Nephron (organoid): Measurements from ENCODE around the gene PROS1.
"Not testable (repeated sequence)": the region's sequence is repeated elsewhere in the genome, so short reads cannot be mapped to it uniquely, and the experiment has no call there.

Experiments
- H3K27ac Mint-ChIP-seq, 3 experiments: 2 replicates each; pipeline ENCODE4 v1.8.0; 2020; ENCODE audit warnings: mixed read lengths in 3 of 3, mild to moderate bottlenecking in 2 of 3, moderate library complexity in 1 of 3
- H3K27me3 Mint-ChIP-seq: 2 replicates; pipeline ENCODE4 v1.8.0; 2021; ENCODE audit warnings: low read depth, mild to moderate bottlenecking, moderate library complexity, mixed read lengths
- H3K36me3 Mint-ChIP-seq: 2 replicates; pipeline ENCODE4 v1.8.0; 2020; ENCODE audit warnings: low read depth, mixed read lengths
- H3K4me1 Mint-ChIP-seq: 2 replicates; pipeline ENCODE4 v1.8.0; 2020; ENCODE audit warnings: mixed read lengths
- H3K4me3 Mint-ChIP-seq, 3 experiments: 2 replicates each; pipeline ENCODE4 v1.8.0; 2020; ENCODE audit warnings: mild to moderate bottlenecking in 3 of 3, mixed read lengths in 3 of 3, moderate library complexity in 2 of 3
- H3K9me3 Mint-ChIP-seq: 2 replicates; pipeline ENCODE4 v1.8.0; 2020; ENCODE audit warnings: mixed read lengths
- CTCF ChIP-seq, 3 experiments: fragments of 200-600 bp; sonication (generic); IDR thresholded peaks; one replicate each; pipeline ENCODE4 v1.5.0; 2021; ENCODE audit warnings: antibody characterized with exemption in 3 of 3; ENCODE audit not compliant: unreplicated experiment in 3 of 3

Gene PROS1

GRCh38 chr3:93923006-93923405 lies 50.7 kb downstream of the PROS1 start:
- Mint-ChIP-seq H3K4me3 (no peak overlapping the region), H3K4me1 (no peaks in the 10 kb centered on the region), H3K27ac (no peak overlapping the region), H3K27me3 (no peaks in the 10 kb centered on the region), H3K9me3 (peaks cover 2% of the 10 kb centered on the region), H3K36me3 (peaks cover 24% of the 10 kb centered on the region)
- no peak for TF ChIP-seq CTCF (IDR thresholded peaks at IDR 0.05; ENCODE audit: unreplicated experiment in 3 of 3)

- not testable (repeated sequence) for H3K4me1 Mint-ChIP-seq, H3K27me3 Mint-ChIP-seq, H3K27ac Mint-ChIP-seq, H3K9me3 Mint-ChIP-seq, H3K4me3 Mint-ChIP-seq
- peaks cover 10% of the 10 kb centered on the region for H3K36me3 Mint-ChIP-seq
Measured at GRCh38 chr3:93917546-93918029, 56.1 kb downstream of the PROS1 start.

DNA sequence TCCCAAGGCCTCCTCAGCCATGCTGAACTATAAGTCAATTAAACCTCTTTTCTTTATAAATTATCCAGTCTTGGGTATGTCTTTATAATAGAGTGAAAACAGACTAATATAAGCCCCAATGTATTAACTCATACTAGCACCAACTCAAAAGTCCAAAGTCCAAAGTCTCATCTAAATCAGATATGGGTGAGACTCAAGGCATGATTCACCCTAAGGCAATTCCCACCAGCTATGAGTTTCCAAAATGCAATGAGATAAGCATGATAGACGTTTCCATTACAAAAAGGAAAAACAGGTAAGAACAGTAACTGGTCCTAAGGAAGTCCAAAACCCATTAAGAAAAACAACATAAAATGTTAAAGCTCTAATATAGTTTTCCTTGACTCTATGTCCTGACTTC lies 60.1 kb downstream of the PROS1 start:
- not testable (repeated sequence) for H3K4me1 Mint-ChIP-seq, H3K36me3 Mint-ChIP-seq, H3K4me3 Mint-ChIP-seq, H3K27ac Mint-ChIP-seq, H3K9me3 Mint-ChIP-seq, H3K27me3 Mint-ChIP-seq

- TF ChIP-seq CTCF (IDR thresholded peaks at IDR 0.05; ENCODE audit: unreplicated experiment in 3 of 3) = no peak
- Mint-ChIP-seq H3K36me3 (no peaks in the 10 kb centered on the region), H3K4me1 (no peaks in the 10 kb centered on the region), H3K9me3 (peaks cover 8% of the 10 kb centered on the region), H3K4me3 (no peak overlapping the region), H3K27ac (no peak overlapping the region), H3K27me3 (no peaks in the 10 kb centered on the region)
Measured at GRCh38 chr3:93911206-93911605, 62.5 kb downstream of the PROS1 start.

DNA sequence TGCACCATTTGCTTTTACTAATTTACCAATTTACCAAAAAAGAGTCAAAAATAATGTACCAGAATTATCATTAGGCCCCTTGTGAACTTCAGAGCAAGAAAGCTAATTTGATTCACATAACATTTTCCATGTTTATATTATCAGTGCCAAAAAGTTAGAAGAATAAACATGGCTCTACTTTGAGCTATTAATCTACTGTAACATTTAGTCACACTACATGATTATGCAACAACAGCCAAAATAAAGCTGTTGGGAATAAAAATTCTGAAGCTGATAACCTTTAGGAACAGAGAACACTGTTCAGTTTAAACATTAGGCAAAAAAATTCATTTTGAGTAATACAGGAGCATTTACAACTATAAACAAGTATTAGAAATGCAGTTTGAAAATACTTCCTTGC lies 63.6 kb downstream of the PROS1 start:
- Mint-ChIP-seq H3K4me3 (no peak overlapping the region), H3K9me3 (peaks cover 4% of the 10 kb centered on the region), H3K4me1 (no peaks in the 10 kb centered on the region), H3K36me3 (peaks cover 2% of the 10 kb centered on the region), H3K27me3 (no peaks in the 10 kb centered on the region), H3K27ac (no peak overlapping the region)
- TF ChIP-seq CTCF (IDR thresholded peaks at IDR 0.05; ENCODE audit: unreplicated experiment in 3 of 3) = no peak

DNA sequence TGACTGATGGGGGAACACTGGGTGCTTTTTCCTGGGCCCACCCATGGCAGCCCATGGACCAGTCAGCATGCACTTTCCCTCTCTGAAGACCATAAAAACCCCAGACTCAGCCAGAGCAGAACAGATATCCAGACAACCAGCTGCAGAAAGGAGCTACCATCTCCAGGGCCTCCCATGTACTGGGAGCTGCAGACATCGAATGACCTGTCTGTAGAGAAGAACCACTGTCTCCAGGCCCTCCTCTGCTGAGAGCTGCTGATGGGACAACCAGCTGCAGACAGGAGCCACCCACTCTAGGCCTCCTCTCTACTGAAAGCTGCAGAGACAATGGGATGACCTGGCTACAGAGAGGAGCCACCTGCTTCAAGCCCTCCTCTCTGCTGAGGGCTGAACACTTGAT lies 66.6 kb downstream of the PROS1 start:
- H3K27me3 Mint-ChIP-seq = no peaks in the 10 kb centered on the region
- H3K27ac Mint-ChIP-seq = no peak overlapping the region
- H3K36me3 Mint-ChIP-seq = peaks cover 9% of the 10 kb centered on the region
- no peak for TF ChIP-seq CTCF (IDR thresholded peaks at IDR 0.05; ENCODE audit: unreplicated experiment in 3 of 3)
- H3K4me3 Mint-ChIP-seq = no peak overlapping the region
- H3K9me3 Mint-ChIP-seq = peaks cover 1% of the 10 kb centered on the region
- no peaks in the 10 kb centered on the region for H3K4me1 Mint-ChIP-seq

DNA sequence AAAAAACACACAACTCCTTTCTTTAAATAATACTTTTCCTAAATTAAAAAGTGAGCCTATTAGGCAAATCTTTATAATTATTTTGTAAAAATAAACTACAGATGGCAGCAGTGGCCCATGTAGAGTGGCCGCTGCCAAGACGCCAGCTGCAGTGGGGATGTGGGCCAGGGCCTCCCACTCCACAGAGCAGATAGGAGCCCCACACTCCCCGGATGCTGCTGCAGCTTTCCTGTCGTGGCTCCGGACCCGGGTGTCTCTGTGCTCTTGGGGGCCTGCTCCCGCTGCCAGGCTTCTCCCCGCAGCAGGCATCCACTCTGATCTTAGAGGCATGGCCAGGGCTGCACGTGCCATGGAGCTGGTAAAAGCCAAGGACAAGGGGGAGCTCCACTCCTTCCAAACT lies 67.5 kb downstream of the PROS1 start:
- no peak for TF ChIP-seq CTCF (IDR thresholded peaks at IDR 0.05; ENCODE audit: unreplicated experiment in 3 of 3)
- no peaks in the 10 kb centered on the region for H3K27me3 Mint-ChIP-seq
- H3K9me3 Mint-ChIP-seq = no peaks in the 10 kb centered on the region
- H3K27ac Mint-ChIP-seq = no peak overlapping the region
- H3K36me3 Mint-ChIP-seq = peaks cover 9% of the 10 kb centered on the region
- H3K4me1 Mint-ChIP-seq = peaks cover under 1% of the 10 kb centered on the region
- H3K4me3 Mint-ChIP-seq = no peak overlapping the region
